Gastroesophageal sphincter (tissue), 3 donors: ENCODE results near the gene NEDD9.

Source experiments
- POLR2AphosphoS5 ChIP-seq: sonication (generic); formaldehyde crosslinking; IDR thresholded peaks from one replicate; pipeline ENCODE4 v1.6.1; 2017; ENCODE audit warnings: antibody characterized with exemption
- TF ChIP-seq, protein P1 (sequence below), 4 experiments: fragments of 200-600 bp in 2 of 4; fragments of 450-650 bp in 2 of 4; sonication (generic) in 1 of 4; IDR thresholded peaks; one replicate each; pipeline ENCODE4 v1.5.1; 2017 to 2019; ENCODE audit warnings: antibody characterized with exemption in 4 of 4, mild to moderate bottlenecking in 2 of 4, moderate library complexity in 2 of 4

- TF ChIP-seq, protein P1, sequence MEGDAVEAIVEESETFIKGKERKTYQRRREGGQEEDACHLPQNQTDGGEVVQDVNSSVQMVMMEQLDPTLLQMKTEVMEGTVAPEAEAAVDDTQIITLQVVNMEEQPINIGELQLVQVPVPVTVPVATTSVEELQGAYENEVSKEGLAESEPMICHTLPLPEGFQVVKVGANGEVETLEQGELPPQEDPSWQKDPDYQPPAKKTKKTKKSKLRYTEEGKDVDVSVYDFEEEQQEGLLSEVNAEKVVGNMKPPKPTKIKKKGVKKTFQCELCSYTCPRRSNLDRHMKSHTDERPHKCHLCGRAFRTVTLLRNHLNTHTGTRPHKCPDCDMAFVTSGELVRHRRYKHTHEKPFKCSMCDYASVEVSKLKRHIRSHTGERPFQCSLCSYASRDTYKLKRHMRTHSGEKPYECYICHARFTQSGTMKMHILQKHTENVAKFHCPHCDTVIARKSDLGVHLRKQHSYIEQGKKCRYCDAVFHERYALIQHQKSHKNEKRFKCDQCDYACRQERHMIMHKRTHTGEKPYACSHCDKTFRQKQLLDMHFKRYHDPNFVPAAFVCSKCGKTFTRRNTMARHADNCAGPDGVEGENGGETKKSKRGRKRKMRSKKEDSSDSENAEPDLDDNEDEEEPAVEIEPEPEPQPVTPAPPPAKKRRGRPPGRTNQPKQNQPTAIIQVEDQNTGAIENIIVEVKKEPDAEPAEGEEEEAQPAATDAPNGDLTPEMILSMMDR (IDR thresholded peaks at IDR 0.05) = no peak
- TF ChIP-seq POLR2AphosphoS5 = no peak
Observed at GRCh38 chr6:11188161-11188915, 44.1 kb downstream of the NEDD9 start.
